Sciatic nerve (tissue), 1 donor: ENCODE data around the gene KIF5C. TPM values are rescaled to one million over a fixed set of nuclear protein-coding genes. Genes with fewer than 3 reads are reported as not detected.

Experiments used
- total RNA-seq: library from RNA; stranded (reverse); fragmentation: NEBNext Ultra II Directional; extraction: Animal tissue kit (Norgen Biotek cat#: 25700); gene quantifications from one replicate; pipeline ENCODE4 v1.2.1, GENCODE V29; 2021
- donor health status: DM: no; HTN: no; CAD: no.

The KIF5C gene
- total RNA-seq, 1 donor from 2014 or later, result 62.7 TPM

Other genes with a start within 250 kb of the KIF5C start
- gene EPC2, start 230.5 kb upstream of the KIF5C start, total RNA-seq, result 47.0 TPM
- not detected for gene LYPD6B, start 163.5 kb downstream of the KIF5C start, total RNA-seq